Effector memory CD8-positive, alpha-beta T cell (primary cell): ENCODE results near the gene AFAP1.

Experiments
- ATAC-seq: fragments of 150-1000 bp; cut with Tn5 transposase; replicated peaks from 2 replicates; pipeline ENCODE4 v1.10.0; 2021; ENCODE audit warnings: mild to moderate bottlenecking, moderate library complexity
- DNase-seq, 3 experiments: peaks; one replicate each; pipeline ENCODE4 v3.0.0; 2021
- H3K27ac Mint-ChIP-seq, 2 donors: one replicate each; pipeline ENCODE4 v1.8.0; 2022; ENCODE audit warnings: mild to moderate bottlenecking in 2 of 2, mixed read lengths in 2 of 2, moderate library complexity in 2 of 2
- H3K27me3 Mint-ChIP-seq, 2 donors: one replicate each; pipeline ENCODE4 v1.8.0; 2022; ENCODE audit warnings: mixed read lengths in 2 of 2
- H3K36me3 Mint-ChIP-seq: one replicate; pipeline ENCODE4 v1.8.0; 2022; ENCODE audit warnings: mild to moderate bottlenecking, moderate library complexity, mixed read lengths; ENCODE audit not compliant: insufficient read depth
- H3K4me1 Mint-ChIP-seq, 2 donors: one replicate each; pipeline ENCODE4 v1.8.0; 2022; ENCODE audit warnings: low read depth in 2 of 2, mixed read lengths in 2 of 2
- H3K4me3 Mint-ChIP-seq, 2 donors: one replicate each; pipeline ENCODE4 v1.8.0; 2022; ENCODE audit warnings: mild to moderate bottlenecking in 2 of 2, mixed read lengths in 2 of 2, moderate library complexity in 2 of 2
- H3K9me3 Mint-ChIP-seq, 2 donors: one replicate each; pipeline ENCODE4 v1.8.0; 2022; ENCODE audit warnings: mixed read lengths in 2 of 2

Gene AFAP1

GRCh38 chr4:7787681-7788141, 151.9 kb downstream of the AFAP1 start:
- ATAC-seq, result no peak
- no peaks in the 10 kb centered on the region for H3K27me3 Mint-ChIP-seq
- peaks cover 7% of the 10 kb centered on the region for H3K36me3 Mint-ChIP-seq
- no peak overlapping the region for H3K4me3 Mint-ChIP-seq
- H3K9me3 Mint-ChIP-seq, result no peaks in the 10 kb centered on the region
- H3K4me1 Mint-ChIP-seq, result peaks cover 6 to 9% of the 10 kb centered on the region in 2 donors
- no peak overlapping the region for H3K27ac Mint-ChIP-seq
- DNase-seq, result no peak

GRCh38 chr4:7787067-7787466, 152.6 kb downstream of the AFAP1 start:
- Mint-ChIP-seq H3K4me3 (no peak overlapping the region), H3K36me3 (peaks cover 7% of the 10 kb centered on the region), H3K9me3 (no peaks in the 10 kb centered on the region), H3K27me3 (no peaks in the 10 kb centered on the region), H3K27ac (no peak overlapping the region), H3K4me1 (peaks cover 8 to 16% of the 10 kb centered on the region in 2 donors)
- no peak for ATAC-seq
- no peak for DNase-seq

- Mint-ChIP-seq H3K27me3 (no peaks in the 10 kb centered on the region), H3K4me1 (peaks cover 12 to 21% of the 10 kb centered on the region in 2 donors), H3K4me3 (no peak overlapping the region), H3K36me3 (peaks cover 7% of the 10 kb centered on the region), H3K9me3 (no peaks in the 10 kb centered on the region), H3K27ac (no peak overlapping the region)
- no peak for DNase-seq
- ATAC-seq, result no peak
Measured at GRCh38 chr4:7786517-7786916, 153.1 kb downstream of the AFAP1 start.

- no peaks in the 10 kb centered on the region for H3K27me3 Mint-ChIP-seq
- H3K36me3 Mint-ChIP-seq, result peaks cover 7% of the 10 kb centered on the region
- peaks cover 17 to 26% of the 10 kb centered on the region in 2 donors for H3K4me1 Mint-ChIP-seq
- DNase-seq (no peak), ATAC-seq (no peak)
- H3K27ac Mint-ChIP-seq, result no peak overlapping the region
- no peak overlapping the region for H3K4me3 Mint-ChIP-seq
- no peaks in the 10 kb centered on the region for H3K9me3 Mint-ChIP-seq
Measured at GRCh38 chr4:7786040-7786439, 153.6 kb downstream of the AFAP1 start.

GRCh38 chr4:7785017-7785416, 154.6 kb downstream of the AFAP1 start:
- DNase-seq (no peak), ATAC-seq (no peak)
- no peaks in the 10 kb centered on the region for H3K27me3 Mint-ChIP-seq

GRCh38 chr4:7784131-7784870, 155.4 kb downstream of the AFAP1 start:
- peaks cover 6% of the 10 kb centered on the region for H3K36me3 Mint-ChIP-seq
- no peak overlapping the region for H3K4me3 Mint-ChIP-seq
- no peak overlapping the region for H3K27ac Mint-ChIP-seq
- DNase-seq, result no peak
- H3K4me1 Mint-ChIP-seq, result peaks cover 17 to 32% of the 10 kb centered on the region in 2 donors
- no peak for ATAC-seq
- H3K27me3 Mint-ChIP-seq, result no peaks in the 10 kb centered on the region
- no peaks in the 10 kb centered on the region for H3K9me3 Mint-ChIP-seq

More at GRCh38 chr4:7785017-7785416, 154.6 kb downstream of the AFAP1 start:
- Mint-ChIP-seq H3K4me1 (peaks cover 17 to 27% of the 10 kb centered on the region in 2 donors), H3K36me3 (peaks cover 7% of the 10 kb centered on the region), H3K9me3 (no peaks in the 10 kb centered on the region), H3K27ac (no peak overlapping the region), H3K4me3 (no peak overlapping the region)

GRCh38 chr4:7783541-7783940, 156.1 kb downstream of the AFAP1 start:
- Mint-ChIP-seq H3K27me3 (no peaks in the 10 kb centered on the region), H3K9me3 (no peaks in the 10 kb centered on the region), H3K27ac (peak overlapping the region; percentile 49 to 91)

GRCh38 chr4:7782783-7783182, 156.9 kb downstream of the AFAP1 start:
- Mint-ChIP-seq H3K9me3 (no peaks in the 10 kb centered on the region), H3K4me3 (no peak overlapping the region), H3K27me3 (no peaks in the 10 kb centered on the region), H3K27ac (peak overlapping the region in 1 of 2 donors; percentile 91), H3K4me1 (peaks cover 20 to 40% of the 10 kb centered on the region in 2 donors), H3K36me3 (peaks cover 3% of the 10 kb centered on the region)
- DNase-seq (no peak), ATAC-seq (no peak)

More at GRCh38 chr4:7783541-7783940, 156.1 kb downstream of the AFAP1 start:
- Mint-ChIP-seq H3K4me3 (no peak overlapping the region), H3K4me1 (peaks cover 20 to 33% of the 10 kb centered on the region in 2 donors), H3K36me3 (peaks cover 3% of the 10 kb centered on the region)
- ATAC-seq (no peak), DNase-seq (no peak)

- peak overlapping the region in 1 of 2 donors; percentile 91 for H3K27ac Mint-ChIP-seq
- no peak overlapping the region for H3K4me3 Mint-ChIP-seq
- H3K4me1 Mint-ChIP-seq, result peaks cover 20 to 40% of the 10 kb centered on the region in 2 donors
Measured at GRCh38 chr4:7781993-7782392, 157.7 kb downstream of the AFAP1 start.

GRCh38 chr4:7781366-7781765, 158.3 kb downstream of the AFAP1 start:
- H3K27ac Mint-ChIP-seq, result peak overlapping the region; percentile 35 to 91
- no peak for DNase-seq
- peaks cover 20 to 40% of the 10 kb centered on the region in 2 donors for H3K4me1 Mint-ChIP-seq
- H3K9me3 Mint-ChIP-seq, result no peaks in the 10 kb centered on the region
- no peak for ATAC-seq
- H3K36me3 Mint-ChIP-seq, result peaks cover 3% of the 10 kb centered on the region
- H3K27me3 Mint-ChIP-seq, result no peaks in the 10 kb centered on the region
- peak overlapping the region; percentile 31 to 40 for H3K4me3 Mint-ChIP-seq

More at GRCh38 chr4:7781993-7782392, 157.7 kb downstream of the AFAP1 start:
- H3K36me3 Mint-ChIP-seq, result peaks cover 3% of the 10 kb centered on the region
- ATAC-seq (no peak), DNase-seq (no peak)
- H3K27me3 Mint-ChIP-seq, result no peaks in the 10 kb centered on the region
- H3K9me3 Mint-ChIP-seq, result no peaks in the 10 kb centered on the region

- DNase-seq, result no peak
- Mint-ChIP-seq H3K4me1 (peaks cover 20 to 40% of the 10 kb centered on the region in 2 donors), H3K27me3 (no peaks in the 10 kb centered on the region), H3K36me3 (peaks cover 3% of the 10 kb centered on the region), H3K27ac (peak overlapping the region; percentile 35 to 91), H3K9me3 (no peaks in the 10 kb centered on the region), H3K4me3 (peak overlapping the region in 1 of 2 donors; percentile 31)
- no peak for ATAC-seq
Measured at GRCh38 chr4:7780751-7781348, 158.8 kb downstream of the AFAP1 start.

- H3K27me3 Mint-ChIP-seq, result no peaks in the 10 kb centered on the region
- DNase-seq (no peak), ATAC-seq (no peak)
- H3K4me3 Mint-ChIP-seq, result no peak overlapping the region
- H3K27ac Mint-ChIP-seq, result no peak overlapping the region
- peaks cover 4% of the 10 kb centered on the region for H3K36me3 Mint-ChIP-seq
- no peaks in the 10 kb centered on the region for H3K9me3 Mint-ChIP-seq
- H3K4me1 Mint-ChIP-seq, result peaks cover 18 to 40% of the 10 kb centered on the region in 2 donors
Measured at GRCh38 chr4:7779432-7779768, 160.3 kb downstream of the AFAP1 start.

GRCh38 chr4:7778510-7779431, 160.9 kb downstream of the AFAP1 start:
- Mint-ChIP-seq H3K4me3 (no peak overlapping the region), H3K4me1 (peaks cover 18 to 38% of the 10 kb centered on the region in 2 donors), H3K27ac (no peak overlapping the region), H3K9me3 (no peaks in the 10 kb centered on the region), H3K36me3 (peaks cover 6% of the 10 kb centered on the region), H3K27me3 (no peaks in the 10 kb centered on the region)
- ATAC-seq, result no peak
- no peak for DNase-seq
